Epithelial cell of umbilical artery (primary cell): ENCODE measurements around the gene DICER1. TPM values are rescaled to one million over a fixed set of nuclear protein-coding genes. Genes with fewer than 3 reads are reported as not detected.

ENCODE experiments used
- total RNA-seq: library from RNA; depleted of rRNA; stranded (reverse); fragments of >200 nt; gene quantifications from 2 replicates; pipeline ENCODE4 v1.2.3, GENCODE V29; 2014

Gene DICER1
- total RNA-seq: 30.5 and 34.7 TPM in 2 replicates

GRCh38 chr14:95157327-95158189, at the start of gene DICER1:
TSS of gene DICER1 (minus strand) at chr14:95157529. CDS start at chr14:95133458, 24,071 bp downstream.

Other genes starting within 250 kb of the DICER1 start
- gene CLMN, start 162.4 kb upstream of the DICER1 start, total RNA-seq: 5.5 and 7.8 TPM in 2 replicates